ENCODE data around the gene HOXB3. TPM values are rescaled to one million over a fixed set of nuclear protein-coding genes. Genes with fewer than 3 reads are reported as not detected.
A peak's percentile ranks its signal among the peaks of the same experiment; 100 is the strongest.

The HOXB3 gene
- total and polyA plus RNA-seq, 12 donors = 0.24 to 5.9 (median 1.1) TPM

GRCh38 chr17:48503747-48504146, 86.3 kb downstream of the HOXB3 start:
- H3K36me3 ChIP-seq = no peaks in the 10 kb centered on the region
- H3K4me3 ChIP-seq = no peak overlapping the region
- 54 to 55% methylated on average over 5 of the region's 5 CpGs for WGBS, 2 donors
- H3K9me3 ChIP-seq = no peaks in the 10 kb centered on the region
- no peak overlapping the region for H3K27ac ChIP-seq
- intact Hi-C loops (cut with DNase I) = no loop called here
- DNase-seq (no peak), ATAC-seq (no peak)
- H3K4me1 ChIP-seq = peaks cover 0 to 3% (median 0%) of the 10 kb centered on the region in 9 donors
- H3K27me3 ChIP-seq = peaks cover 0 to 93% (median 75%) of the 10 kb centered on the region in 7 donors
- TF ChIP-seq CTCF (IDR thresholded peaks at IDR 0.05) = no peak

- no peak for TF ChIP-seq CTCF (IDR thresholded peaks at IDR 0.05)
- DNase-seq (no peak), ATAC-seq (no peak)
- Histone ChIP-seq H3K27ac (no peak overlapping the region), H3K27me3 (peaks cover 0 to 93% (median 75%) of the 10 kb centered on the region in 7 donors), H3K36me3 (no peaks in the 10 kb centered on the region), H3K4me1 (peaks cover 0 to 3% (median 0%) of the 10 kb centered on the region in 9 donors), H3K4me3 (no peak overlapping the region), H3K9me3 (no peaks in the 10 kb centered on the region)
- intact Hi-C loops (cut with DNase I) = no loop called here
- WGBS, 2 donors = 77 to 79% methylated on average over 4 of the region's 4 CpGs
Observed at GRCh38 chr17:48502901-48503300, 87.1 kb downstream of the HOXB3 start.

GRCh38 chr17:48502312-48502711, 87.7 kb downstream of the HOXB3 start:
- ATAC-seq (no peak), DNase-seq (no peak)
- H3K27me3 ChIP-seq = peaks cover 0 to 93% (median 76%) of the 10 kb centered on the region in 7 donors
- H3K9me3 ChIP-seq = no peaks in the 10 kb centered on the region
- WGBS, 2 donors = 70 to 75% methylated on average over 2 of the region's 2 CpGs
- H3K4me1 ChIP-seq = peaks cover 0 to 3% (median 0%) of the 10 kb centered on the region in 9 donors
- TF ChIP-seq CTCF (IDR thresholded peaks at IDR 0.05) = no peak
- intact Hi-C loops (cut with DNase I) = no loop called here
- H3K27ac ChIP-seq = no peak overlapping the region
- no peaks in the 10 kb centered on the region for H3K36me3 ChIP-seq
- H3K4me3 ChIP-seq = no peak overlapping the region

- TF ChIP-seq CTCF (IDR thresholded peaks at IDR 0.05) = peak in 2 of 9 donors; percentile 7 to 25
- no peaks in the 10 kb centered on the region for H3K4me1 ChIP-seq
- H3K9me3 ChIP-seq = no peaks in the 10 kb centered on the region
- WGBS, 2 donors = 40 to 42% methylated on average over 12 of the region's 12 CpGs
- H3K27me3 ChIP-seq = peaks cover 0 to 93% (median 84%) of the 10 kb centered on the region in 7 donors
- intact Hi-C loops (cut with DNase I) = no loop called here
- DNase-seq (no peak), ATAC-seq (peak in 1 of 8 donors; percentile 19)
- no peak overlapping the region for H3K27ac ChIP-seq
- no peaks in the 10 kb centered on the region for H3K36me3 ChIP-seq
- H3K4me3 ChIP-seq = no peak overlapping the region
Observed at GRCh38 chr17:48500435-48501426, 89.3 kb downstream of the HOXB3 start.

Measured in heart right ventricle (tissue), 16 donors.